HCT116 (cell line): Measurements from ENCODE around the gene WRAP53. TPM values are rescaled to one million over a fixed set of nuclear protein-coding genes. Genes with fewer than 3 reads are reported as not detected.

Source experiments
- ATAC-seq: fragments of 200-7000 bp; cut with Tn5 transposase; 2 replicates; pipeline ENCODE4 v1.9.1; 2020; ENCODE audit warnings: mild to moderate bottlenecking, moderate library complexity
- BruUV-seq: library from RNA; stranded (reverse); fragments of 400-500 nt; replicated peaks from 2 replicates; lab custom pipeline; 2021; lab: Mats Ljungman, UMichigan
- CTCF ChIA-PET: fragments of 300-600 bp; sonication (Branson Sonifier 250); formaldehyde crosslinking; loops from one replicate; lab custom pipeline; 2021; ENCODE audit warnings: antibody characterized with exemption; lab: Charles Lee
- POLR2A ChIA-PET: fragments of 300-600, 350-600 bp; sonication (Branson Sonifier 250); formaldehyde crosslinking; loops from one replicate; lab custom pipeline; 2021; ENCODE audit warnings: antibody characterized with exemption; lab: Charles Lee
- RAD21 ChIA-PET, 2 experiments: fragments of 300-600 bp; sonication (Branson Sonifier 250); formaldehyde crosslinking; loops; one replicate each; lab custom pipeline; 2023; ENCODE audit warnings: low total read pairs in 2 of 2; ENCODE audit not compliant: uncharacterized antibody in 2 of 2, unreplicated experiment in 2 of 2, low non-redundant PET in 1 of 2; lab: Charles Lee
- DNase-seq: peaks from one replicate; pipeline ENCODE4 v3.0.0-alpha.2; 2010; ENCODE audit warnings: low read depth, low spot score
- H2AFZ ChIP-seq: fragments of 200-600 bp; shearing (Covaris generic), sonication (generic); 2 replicates; pipeline ENCODE4 v1.6.1; 2017; ENCODE audit warnings: low read depth, mixed run types, mixed read lengths, antibody characterized with exemption, low read length; ENCODE audit not compliant: poor library complexity, severe bottlenecking
- H3K27ac ChIP-seq: 2 replicates; pipeline ENCODE4 v1.5.1; 2012; ENCODE audit warnings: low read depth, low read length
- H3K27me3 ChIP-seq: fragments of 200-600 bp; sonication (generic); 2 replicates; pipeline ENCODE4 v1.6.1; 2016; ENCODE audit warnings: mixed run types, low read length, mixed read lengths; ENCODE audit not compliant: insufficient read depth
- H3K36me3 ChIP-seq, 2 experiments: fragments of 200-500 bp in 1 of 2; fragments of 200-600 bp in 1 of 2; sonication (Bioruptor generic) in 1 of 2; sonication (generic) in 1 of 2; 2 replicates each; pipeline versions ENCODE4 v1.5.1 to v1.6.1; 2014 to 2016; ENCODE audit warnings: low read length in 2 of 2, inconsistent platforms in 1 of 2, mixed read lengths in 1 of 2, mixed run types in 1 of 2; ENCODE audit not compliant: insufficient read depth in 2 of 2, control insufficient read depth in 1 of 2
- H3K4me1 ChIP-seq, 2 experiments: fragments of 200-600 bp in 1 of 2; sonication (generic) in 1 of 2; 2 replicates each; pipeline versions ENCODE4 v1.5.1 to v1.6.1; 2012 to 2017; ENCODE audit warnings: low read length in 2 of 2, inconsistent platforms in 1 of 2, mild to moderate bottlenecking in 1 of 2, mixed read lengths in 1 of 2, mixed run types in 1 of 2, moderate library complexity in 1 of 2; ENCODE audit not compliant: insufficient read depth in 2 of 2, control insufficient read depth in 1 of 2
- H3K4me2 ChIP-seq: fragments of 200-600 bp; sonication (generic); 2 replicates; pipeline ENCODE4 v1.6.1; 2017; ENCODE audit warnings: mixed run types, low read length, mixed read lengths
- H3K4me3 ChIP-seq, 2 experiments: fragments of 200-600 bp in 1 of 2; sonication (generic) in 1 of 2; replicated peaks in 1 of 2; 2 replicates each; pipeline ENCODE4 v1.5.1; 2011 to 2016; ENCODE audit warnings: low read length in 2 of 2, control low read depth in 1 of 2, low read depth in 1 of 2, mild to moderate bottlenecking in 1 of 2, mixed read lengths in 1 of 2, mixed run types in 1 of 2
- H3K79me2 ChIP-seq: fragments of 200-600 bp; sonication (generic); 2 replicates; pipeline ENCODE4 v1.6.1; 2017; ENCODE audit warnings: mild to moderate bottlenecking, mixed run types, low read length, moderate library complexity, mixed read lengths; ENCODE audit not compliant: insufficient read depth
- H3K9ac ChIP-seq: fragments of 200-600 bp; sonication (generic); 2 replicates; pipeline ENCODE4 v1.6.1; 2016; ENCODE audit warnings: low read length, mixed read lengths
- H3K9me2 ChIP-seq: fragments of 200-600 bp; sonication (generic), shearing (Covaris generic); 2 replicates; pipeline ENCODE4 v1.6.1; 2017; ENCODE audit warnings: mixed run types, mild to moderate bottlenecking, moderate library complexity; ENCODE audit not compliant: insufficient read depth
- H3K9me3 ChIP-seq, 2 experiments: fragments of 200-500 bp in 1 of 2; fragments of 200-600 bp in 1 of 2; sonication (Bioruptor generic) in 1 of 2; sonication (generic) in 1 of 2; 2 replicates each; pipeline ENCODE4 v1.6.1; 2014 to 2017; ENCODE audit warnings: low read length in 2 of 2, mixed read lengths in 2 of 2, inconsistent platforms in 1 of 2, low read depth in 1 of 2, mild to moderate bottlenecking in 1 of 2, mixed run types in 1 of 2, moderate library complexity in 1 of 2; ENCODE audit not compliant: control insufficient read depth in 1 of 2, insufficient read depth in 1 of 2
- H4K20me1 ChIP-seq: fragments of 200-600 bp; sonication (generic), shearing (Covaris generic); 2 replicates; pipeline ENCODE4 v1.6.1; 2017; ENCODE audit warnings: mixed run types, mild to moderate bottlenecking, moderate library complexity; ENCODE audit not compliant: insufficient read depth
- EZH2 ChIP-seq: fragments of 200-600 bp; sonication (generic); IDR thresholded peaks from 2 replicates; pipeline ENCODE4 v1.6.1; 2017; ENCODE audit warnings: antibody characterized with exemption, mixed run types
- JUND ChIP-seq: IDR thresholded peaks from 2 replicates; pipeline ENCODE4 v1.6.1; 2012
- MAX ChIP-seq: IDR thresholded peaks from 2 replicates; pipeline ENCODE4 v1.6.1; 2012
- POLR2A ChIP-seq: IDR thresholded peaks from 2 replicates; pipeline ENCODE4 v1.7.0; 2011; ENCODE audit warnings: borderline replicate concordance; ENCODE audit not compliant: insufficient read depth, insufficient read length; ENCODE audit errors: extremely low read depth
- POLR2AphosphoS5 ChIP-seq: IDR thresholded peaks from 2 replicates; pipeline ENCODE4 v1.6.1; 2011; ENCODE audit warnings: mild to moderate bottlenecking, low read depth, low read length, moderate library complexity
- SIN3A ChIP-seq: IDR thresholded peaks from 2 replicates; pipeline ENCODE4 v1.6.1; 2012; ENCODE audit warnings: low read depth
- TCF7L2 ChIP-seq: IDR thresholded peaks from 2 replicates; pipeline ENCODE4 v1.7.0; 2011; ENCODE audit warnings: borderline replicate concordance, inconsistent platforms; ENCODE audit not compliant: insufficient read depth, insufficient read length; ENCODE audit errors: extremely low read depth
- ZNF274 ChIP-seq: fragments of 200-500 bp; sonication (Bioruptor generic); IDR thresholded peaks from 2 replicates; pipeline ENCODE4 v1.6.1; 2014; ENCODE audit warnings: mild to moderate bottlenecking, low read depth, low read length, inconsistent platforms
- intact Hi-C: fragments of 100-400 bp; cut with micrococcal nuclease; formaldehyde crosslinking; loops from 2 replicates; pipeline ENCODE4 v1.10.0; 2022
- total RNA-seq: library from RNA; stranded (reverse); gene quantifications from one replicate; pipeline ENCODE4 v1.2.1, GENCODE V29; 2021; ENCODE audit not compliant: unreplicated experiment
- TF ChIP-seq, protein P1 (sequence below), 3 experiments: fragments of 200-600 bp in 1 of 3; sonication (generic) in 1 of 3; IDR thresholded peaks in 2 of 3; conservative IDR thresholded peaks in 1 of 3; 2 replicates each; pipeline ENCODE4 v1.5.1; 2012 to 2017; ENCODE audit warnings: low read depth in 2 of 3, low read length in 2 of 3, antibody characterized with exemption in 1 of 3, borderline replicate concordance in 1 of 3, control low read depth in 1 of 3, mild to moderate bottlenecking in 1 of 3, mixed read lengths in 1 of 3, mixed run types in 1 of 3, moderate library complexity in 1 of 3; ENCODE audit not compliant: insufficient read depth in 1 of 3
- TF ChIP-seq, protein P2 (sequence below): IDR thresholded peaks from 2 replicates; pipeline ENCODE4 v1.6.1; 2011; ENCODE audit warnings: mild to moderate bottlenecking, low read length, moderate library complexity; ENCODE audit not compliant: insufficient replicate concordance; ENCODE audit errors: extremely low read depth
- TF ChIP-seq, protein P3 (sequence below): IDR thresholded peaks from 2 replicates; pipeline ENCODE4 v1.6.1; 2012; ENCODE audit warnings: low read depth

Gene WRAP53
- total RNA-seq, 1 experiment from 2014 or later = 28.8 TPM

- TF ChIP-seq SIN3A = peak; percentile 16; the same call in 1 of the 2 replicates
- TF ChIP-seq, protein P1, sequence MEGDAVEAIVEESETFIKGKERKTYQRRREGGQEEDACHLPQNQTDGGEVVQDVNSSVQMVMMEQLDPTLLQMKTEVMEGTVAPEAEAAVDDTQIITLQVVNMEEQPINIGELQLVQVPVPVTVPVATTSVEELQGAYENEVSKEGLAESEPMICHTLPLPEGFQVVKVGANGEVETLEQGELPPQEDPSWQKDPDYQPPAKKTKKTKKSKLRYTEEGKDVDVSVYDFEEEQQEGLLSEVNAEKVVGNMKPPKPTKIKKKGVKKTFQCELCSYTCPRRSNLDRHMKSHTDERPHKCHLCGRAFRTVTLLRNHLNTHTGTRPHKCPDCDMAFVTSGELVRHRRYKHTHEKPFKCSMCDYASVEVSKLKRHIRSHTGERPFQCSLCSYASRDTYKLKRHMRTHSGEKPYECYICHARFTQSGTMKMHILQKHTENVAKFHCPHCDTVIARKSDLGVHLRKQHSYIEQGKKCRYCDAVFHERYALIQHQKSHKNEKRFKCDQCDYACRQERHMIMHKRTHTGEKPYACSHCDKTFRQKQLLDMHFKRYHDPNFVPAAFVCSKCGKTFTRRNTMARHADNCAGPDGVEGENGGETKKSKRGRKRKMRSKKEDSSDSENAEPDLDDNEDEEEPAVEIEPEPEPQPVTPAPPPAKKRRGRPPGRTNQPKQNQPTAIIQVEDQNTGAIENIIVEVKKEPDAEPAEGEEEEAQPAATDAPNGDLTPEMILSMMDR (IDR thresholded peaks at IDR 0.05 in 2 of 3, conservative IDR thresholded peaks at IDR 0.05 in 1 of 3; ENCODE audit: borderline replicate concordance in 1 of 3, insufficient read depth in 1 of 3, low read depth in 2 of 3, low read length in 2 of 3) = no peak
Observed at GRCh38 chr17:7686222-7687071, 1.8 kb upstream of the WRAP53 start (continued).

GRCh38 chr17:7687072-7687907 lies 987 bp upstream of the WRAP53 start, which contains the start of gene TP53:
Gene TP53 (minus strand): TSS chr17:7687490. CDS start chr17:7676594, 10,896 bp downstream.
- RAD21 ChIA-PET = interaction anchor here (1.1 to 1.6 kb wide), 4 partner anchors 55 to 104 kb away, joined by 3 to 6 read pairs (median 4); partner anchors contain the start of gene MPDU1 (in 2 of the 2)
- Histone ChIP-seq H3K9me3 (no peaks in the 10 kb centered on the region), H3K4me3 (peak within 1 kb of the TSS; percentile 86 to 100), H3K27ac (peak within 1 kb of the TSS; percentile 89), H3K4me1 (peaks cover 26 to 33% of the 10 kb centered on the region in 2 experiments), H2AFZ (peak within 1 kb of the TSS; percentile 29), H3K79me2 (peaks cover 60% of the 10 kb centered on the region), H3K4me2 (peak within 1 kb of the TSS; percentile 88), H3K9me2 (no peaks in the 10 kb centered on the region), H3K36me3 (no peaks in the 10 kb centered on the region), H3K9ac (peak within 1 kb of the TSS; percentile 98), H3K27me3 (no peaks in the 10 kb centered on the region), H4K20me1 (no peaks in the 10 kb centered on the region)
- CTCF ChIA-PET = interaction anchor here (0.6 to 3.6 kb wide), 23 partner anchors 8 to 641 kb away, joined by 3 to 54 read pairs (median 4); partner anchors contain the start of genes CYB5D1, DNAH2, FXR2 and MPDU1
- peak; percentile 52 for ATAC-seq
- TSS peak; percentile 73 for BruUV-seq
- POLR2A ChIA-PET = interaction anchor here (0.6 to 3.4 kb wide), 35 partner anchors 9 to 486 kb away, joined by 3 to 37 read pairs (median 4); partner anchors contain the start of genes CD68, EFNB3, FXR2 and MPDU1
- peak; percentile 91 for DNase-seq
- intact Hi-C loops = loop anchor here (1.0 to 5.0 kb wide), 6 partner anchors 55 to 640 kb away; partner anchors contain the start of gene FXR2
- peak; percentile 47; the same call in 1 of the 2 replicates for TF ChIP-seq JUND
- peak; percentile 97 for TF ChIP-seq MAX
- TF ChIP-seq ZNF274 = no peak
- peak; percentile 96 for TF ChIP-seq POLR2AphosphoS5
- TF ChIP-seq POLR2A = peak; percentile 97
- TF ChIP-seq, protein P2, sequence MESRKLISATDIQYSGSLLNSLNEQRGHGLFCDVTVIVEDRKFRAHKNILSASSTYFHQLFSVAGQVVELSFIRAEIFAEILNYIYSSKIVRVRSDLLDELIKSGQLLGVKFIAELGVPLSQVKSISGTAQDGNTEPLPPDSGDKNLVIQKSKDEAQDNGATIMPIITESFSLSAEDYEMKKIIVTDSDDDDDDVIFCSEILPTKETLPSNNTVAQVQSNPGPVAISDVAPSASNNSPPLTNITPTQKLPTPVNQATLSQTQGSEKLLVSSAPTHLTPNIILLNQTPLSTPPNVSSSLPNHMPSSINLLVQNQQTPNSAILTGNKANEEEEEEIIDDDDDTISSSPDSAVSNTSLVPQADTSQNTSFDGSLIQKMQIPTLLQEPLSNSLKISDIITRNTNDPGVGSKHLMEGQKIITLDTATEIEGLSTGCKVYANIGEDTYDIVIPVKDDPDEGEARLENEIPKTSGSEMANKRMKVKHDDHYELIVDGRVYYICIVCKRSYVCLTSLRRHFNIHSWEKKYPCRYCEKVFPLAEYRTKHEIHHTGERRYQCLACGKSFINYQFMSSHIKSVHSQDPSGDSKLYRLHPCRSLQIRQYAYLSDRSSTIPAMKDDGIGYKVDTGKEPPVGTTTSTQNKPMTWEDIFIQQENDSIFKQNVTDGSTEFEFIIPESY = peak; percentile 67
- no peak for TF ChIP-seq EZH2
- TF ChIP-seq, protein P3, sequence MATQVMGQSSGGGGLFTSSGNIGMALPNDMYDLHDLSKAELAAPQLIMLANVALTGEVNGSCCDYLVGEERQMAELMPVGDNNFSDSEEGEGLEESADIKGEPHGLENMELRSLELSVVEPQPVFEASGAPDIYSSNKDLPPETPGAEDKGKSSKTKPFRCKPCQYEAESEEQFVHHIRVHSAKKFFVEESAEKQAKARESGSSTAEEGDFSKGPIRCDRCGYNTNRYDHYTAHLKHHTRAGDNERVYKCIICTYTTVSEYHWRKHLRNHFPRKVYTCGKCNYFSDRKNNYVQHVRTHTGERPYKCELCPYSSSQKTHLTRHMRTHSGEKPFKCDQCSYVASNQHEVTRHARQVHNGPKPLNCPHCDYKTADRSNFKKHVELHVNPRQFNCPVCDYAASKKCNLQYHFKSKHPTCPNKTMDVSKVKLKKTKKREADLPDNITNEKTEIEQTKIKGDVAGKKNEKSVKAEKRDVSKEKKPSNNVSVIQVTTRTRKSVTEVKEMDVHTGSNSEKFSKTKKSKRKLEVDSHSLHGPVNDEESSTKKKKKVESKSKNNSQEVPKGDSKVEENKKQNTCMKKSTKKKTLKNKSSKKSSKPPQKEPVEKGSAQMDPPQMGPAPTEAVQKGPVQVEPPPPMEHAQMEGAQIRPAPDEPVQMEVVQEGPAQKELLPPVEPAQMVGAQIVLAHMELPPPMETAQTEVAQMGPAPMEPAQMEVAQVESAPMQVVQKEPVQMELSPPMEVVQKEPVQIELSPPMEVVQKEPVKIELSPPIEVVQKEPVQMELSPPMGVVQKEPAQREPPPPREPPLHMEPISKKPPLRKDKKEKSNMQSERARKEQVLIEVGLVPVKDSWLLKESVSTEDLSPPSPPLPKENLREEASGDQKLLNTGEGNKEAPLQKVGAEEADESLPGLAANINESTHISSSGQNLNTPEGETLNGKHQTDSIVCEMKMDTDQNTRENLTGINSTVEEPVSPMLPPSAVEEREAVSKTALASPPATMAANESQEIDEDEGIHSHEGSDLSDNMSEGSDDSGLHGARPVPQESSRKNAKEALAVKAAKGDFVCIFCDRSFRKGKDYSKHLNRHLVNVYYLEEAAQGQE = no peak
- TF ChIP-seq TCF7L2 = no peak
